HepG2 (cell line): ENCODE results near the gene GGA2. TPM values are rescaled to one million over a fixed set of nuclear protein-coding genes. Genes with fewer than 3 reads are reported as not detected.
A peak's percentile ranks its signal among the peaks of the same experiment; 100 is the strongest.

Experiments used
- ATF7-NPFF ChIP-seq: sonication (generic); formaldehyde crosslinking; IDR thresholded peaks from 2 replicates; pipeline ENCODE4 v1.8.1; 2023; ENCODE audit warnings: mild to moderate bottlenecking, low read depth, missing genetic modification reagents, moderate library complexity
- CHD2 ChIP-seq: IDR thresholded peaks from 2 replicates; pipeline ENCODE4 v1.6.1; 2011; ENCODE audit warnings: low read depth, low read length, improper control_type of control experiment
- ELF1 ChIP-seq: sonication (generic); formaldehyde crosslinking; IDR thresholded peaks from 2 replicates; pipeline ENCODE4 v1.4.0; 2020; ENCODE audit warnings: missing genetic modification reagents
- FOXC1 ChIP-seq: sonication (generic); formaldehyde crosslinking; IDR thresholded peaks from 2 replicates; pipeline ENCODE4 v1.8.0; 2022; ENCODE audit warnings: mild to moderate bottlenecking, missing genetic modification reagents, borderline replicate concordance
- FOXO4 ChIP-seq: sonication (generic); formaldehyde crosslinking; conservative IDR thresholded peaks from 2 replicates; pipeline ENCODE4 v1.8.1; 2023; ENCODE audit warnings: missing genetic modification reagents
- FOXP1 ChIP-seq, 2 experiments: fragments of 450-650 bp in 1 of 2; IDR thresholded peaks; 2 replicates each; pipeline ENCODE4 v1.6.1; 2017 to 2018; ENCODE audit warnings: antibody characterized with exemption in 1 of 2
- GATA4 ChIP-seq: sonication (generic); IDR thresholded peaks from 2 replicates; pipeline ENCODE4 v1.6.1; 2016; ENCODE audit warnings: antibody characterized with exemption, low read depth, borderline replicate concordance
- HMGA1 ChIP-seq: sonication (generic); formaldehyde crosslinking; conservative IDR thresholded peaks from 2 replicates; pipeline ENCODE4 v1.4.0; 2020; ENCODE audit warnings: missing genetic modification reagents
- JARID2 ChIP-seq: sonication (generic); formaldehyde crosslinking; IDR thresholded peaks from 2 replicates; pipeline ENCODE4 v1.8.1; 2023; ENCODE audit warnings: missing genetic modification reagents, inconsistent platforms; ENCODE audit not compliant: insufficient replicate concordance
- KAT8 ChIP-seq: IDR thresholded peaks from 2 replicates; pipeline ENCODE4 v1.6.1; 2016; ENCODE audit warnings: missing genetic modification reagents, missing compliant biosample characterization
- MAZ ChIP-seq, 2 experiments: sonication (generic) in 1 of 2; formaldehyde crosslinking in 1 of 2; IDR thresholded peaks; 2 replicates each; pipeline versions ENCODE4 v1.5.0 to v1.6.1; 2012 to 2020; ENCODE audit warnings: low read depth in 2 of 2, mild to moderate bottlenecking in 2 of 2, borderline replicate concordance in 1 of 2, improper control_type of control experiment in 1 of 2, low read length in 1 of 2, missing genetic modification reagents in 1 of 2, moderate library complexity in 1 of 2
- MIER3 ChIP-seq: IDR thresholded peaks from 2 replicates; pipeline ENCODE4 v1.6.1; 2016; ENCODE audit warnings: missing compliant biosample characterization, borderline replicate concordance
- PAWR ChIP-seq: sonication (generic); formaldehyde crosslinking; IDR thresholded peaks from 2 replicates; pipeline ENCODE4 v1.4.0; 2020; ENCODE audit warnings: missing genetic modification reagents, mild to moderate bottlenecking, borderline replicate concordance
- RBAK ChIP-seq: sonication (generic); formaldehyde crosslinking; IDR thresholded peaks from 2 replicates; pipeline ENCODE4 v1.5.1; 2020; ENCODE audit warnings: mild to moderate bottlenecking, missing genetic modification reagents
- RFX1 ChIP-seq: fragments of 450-650 bp; IDR thresholded peaks from 2 replicates; pipeline ENCODE4 v1.6.1; 2017
- SAP130 ChIP-seq: IDR thresholded peaks from 2 replicates; pipeline ENCODE4 v1.6.1; 2016; ENCODE audit warnings: low read depth
- SKI ChIP-seq: fragments of 450-650 bp; IDR thresholded peaks from one replicate; pipeline ENCODE4 v1.6.1; 2018; ENCODE audit warnings: mild to moderate bottlenecking; ENCODE audit not compliant: partially characterized antibody
- TARDBP ChIP-seq: sonication (generic); formaldehyde crosslinking; IDR thresholded peaks from 2 replicates; pipeline ENCODE4 v1.8.0; 2022; ENCODE audit warnings: mild to moderate bottlenecking, missing genetic modification reagents
- ZBTB38 ChIP-seq: sonication (generic); formaldehyde crosslinking; IDR thresholded peaks from 2 replicates; pipeline ENCODE4 v1.5.1; 2020; ENCODE audit warnings: mild to moderate bottlenecking, missing genetic modification reagents
- ZBTB7B ChIP-seq: sonication (generic); formaldehyde crosslinking; IDR thresholded peaks from 2 replicates; pipeline ENCODE4 v1.4.0; 2020; ENCODE audit warnings: missing genetic modification reagents
- ZEB1 ChIP-seq: IDR thresholded peaks from 2 replicates; pipeline ENCODE4 v1.6.1; 2012; ENCODE audit warnings: mild to moderate bottlenecking, low read depth, inconsistent platforms; ENCODE audit not compliant: insufficient replicate concordance
- ZFP1 ChIP-seq: IDR thresholded peaks from 2 replicates; pipeline ENCODE4 v1.6.1; 2016
- ZFP36L2 ChIP-seq: sonication (generic); formaldehyde crosslinking; IDR thresholded peaks from 2 replicates; pipeline ENCODE4 v1.4.0; 2020; ENCODE audit warnings: missing genetic modification reagents
- ZNF326 ChIP-seq: sonication (generic); formaldehyde crosslinking; IDR thresholded peaks from 2 replicates; pipeline ENCODE4 v1.4.0; 2020; ENCODE audit warnings: missing genetic modification reagents, borderline replicate concordance
- ZNF329 ChIP-seq: sonication (generic); formaldehyde crosslinking; IDR thresholded peaks from 2 replicates; pipeline ENCODE4 v1.9.0; 2021; ENCODE audit warnings: low read depth, mild to moderate bottlenecking, missing genetic modification reagents
- ZNF33B ChIP-seq: sonication (generic); formaldehyde crosslinking; IDR thresholded peaks from 2 replicates; pipeline ENCODE4 v1.5.1; 2020; ENCODE audit warnings: mild to moderate bottlenecking, missing genetic modification reagents
- ZNF501 ChIP-seq: sonication (generic); formaldehyde crosslinking; IDR thresholded peaks from 2 replicates; pipeline ENCODE4 v1.5.1; 2020; ENCODE audit warnings: mild to moderate bottlenecking, moderate library complexity, missing genetic modification reagents
- ZSCAN20 ChIP-seq: sonication (generic); formaldehyde crosslinking; IDR thresholded peaks from 2 replicates; pipeline ENCODE4 v1.4.0; 2020; ENCODE audit warnings: missing genetic modification reagents, mild to moderate bottlenecking, borderline replicate concordance
- ZSCAN30 ChIP-seq: sonication (generic); formaldehyde crosslinking; IDR thresholded peaks from 2 replicates; pipeline ENCODE4 v1.5.0; 2020; ENCODE audit warnings: mild to moderate bottlenecking, missing genetic modification reagents
- polyA plus RNA-seq, 8 experiments: library from polyadenylated mRNA; depleted of rRNA in 3 of 8; stranded (reverse) in 7 of 8; unstranded in 1 of 8; fragments of >200 nt; fragmentation: Illumina TruSeq in 4 of 8; extraction: Trizol in 4 of 8; gene quantifications; 2 replicates each; pipeline versions ENCODE4 v1.2.1 to v1.2.3, GENCODE V29; 2011 to 2016; ENCODE audit warnings: low read depth in 4 of 8, missing spikeins in 1 of 8, mixed read lengths in 1 of 8; ENCODE audit not compliant: insufficient read depth in 1 of 8
- total RNA-seq, 5 experiments: library from RNA; depleted of rRNA; stranded (reverse); fragments of >200 nt; fragmentation: Illumina TruSeq; extraction: Trizol; gene quantifications; 2 replicates each; pipeline ENCODE4 v1.2.3, GENCODE V29; 2016; ENCODE audit warnings: low read depth in 1 of 5
- TF ChIP-seq, protein P1 (sequence below): sonication (generic); formaldehyde crosslinking; IDR thresholded peaks from 2 replicates; pipeline ENCODE4 v1.5.0; 2020; ENCODE audit warnings: missing genetic modification reagents
- TF ChIP-seq, protein P2 (sequence below): sonication (generic); formaldehyde crosslinking; IDR thresholded peaks from 2 replicates; pipeline ENCODE4 v1.4.0; 2020; ENCODE audit warnings: mild to moderate bottlenecking, missing genetic modification reagents

GGA2 gene
- total and polyA plus RNA-seq, 2 of the 13 experiments (the other 11 are each of a cell fraction or from before 2014, with no cell fraction given), result 51.5 to 69.8 TPM

DNA sequence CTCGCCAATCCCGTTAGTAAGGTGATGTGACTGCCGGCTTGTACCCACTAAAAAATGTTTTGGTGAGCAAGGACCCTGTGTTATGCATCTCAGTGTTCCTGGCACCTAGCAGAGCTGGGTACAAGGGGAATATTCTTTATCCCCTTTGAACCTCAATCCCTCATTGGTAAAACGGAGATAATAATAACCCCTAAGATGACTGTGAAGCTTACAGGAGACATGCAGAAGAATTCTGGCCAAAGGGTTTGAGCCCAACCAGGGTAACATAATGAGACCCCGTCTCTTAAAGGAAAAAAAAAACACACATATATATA, 896 bp downstream of the GGA2 start (continued):
- no peak for TF ChIP-seq MAZ (IDR thresholded peaks at IDR 0.05; ENCODE audit: borderline replicate concordance, low read depth, low read length)
- TF ChIP-seq MAZ (CRISPR knock-in tag; IDR thresholded peaks at IDR 0.05; ENCODE audit: low read depth), result no peak
- TF ChIP-seq FOXC1 (CRISPR knock-in tag), result peak; percentile 59; the same call in 1 of the 2 replicates
- TF ChIP-seq FOXO4 (CRISPR knock-in tag), result no peak
- TF ChIP-seq ZSCAN30 (CRISPR knock-in tag), result no peak
- no peak for TF ChIP-seq ZBTB7B (CRISPR knock-in tag)
- TF ChIP-seq, protein P1, sequence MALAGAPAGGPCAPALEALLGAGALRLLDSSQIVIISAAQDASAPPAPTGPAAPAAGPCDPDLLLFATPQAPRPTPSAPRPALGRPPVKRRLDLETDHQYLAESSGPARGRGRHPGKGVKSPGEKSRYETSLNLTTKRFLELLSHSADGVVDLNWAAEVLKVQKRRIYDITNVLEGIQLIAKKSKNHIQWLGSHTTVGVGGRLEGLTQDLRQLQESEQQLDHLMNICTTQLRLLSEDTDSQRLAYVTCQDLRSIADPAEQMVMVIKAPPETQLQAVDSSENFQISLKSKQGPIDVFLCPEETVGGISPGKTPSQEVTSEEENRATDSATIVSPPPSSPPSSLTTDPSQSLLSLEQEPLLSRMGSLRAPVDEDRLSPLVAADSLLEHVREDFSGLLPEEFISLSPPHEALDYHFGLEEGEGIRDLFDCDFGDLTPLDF (CRISPR knock-in tag), result 0 out of 2 replicates have a peak, but pooled peaks have one; percentile 25
- TF ChIP-seq KAT8, result no peak; the same call in 1 of the 2 replicates
- no peak for TF ChIP-seq ZSCAN20 (CRISPR knock-in tag)
- no peak for TF ChIP-seq ZNF329 (CRISPR knock-in tag)
- TF ChIP-seq CHD2, result no peak
- no peak for TF ChIP-seq ZEB1
- peak; percentile 51; the same call in 1 of the 2 replicates for TF ChIP-seq SAP130 (CRISPR knock-in tag)
- no peak for TF ChIP-seq ELF1 (CRISPR knock-in tag)
- no peak for TF ChIP-seq MIER3 (CRISPR knock-in tag)
- TF ChIP-seq ZFP1 (CRISPR knock-in tag), result no peak
- no peak for TF ChIP-seq SKI
- TF ChIP-seq GATA4, result no peak
- no peak for TF ChIP-seq RBAK (CRISPR knock-in tag)
- no peak for TF ChIP-seq PAWR (CRISPR knock-in tag)
- no peak for TF ChIP-seq ZNF501 (CRISPR knock-in tag)
- TF ChIP-seq ZBTB38 (CRISPR knock-in tag), result no peak
- TF ChIP-seq ZNF33B (CRISPR knock-in tag), result no peak
- 0 out of 2 replicates have a peak, but pooled peaks have one; percentile 19 for TF ChIP-seq TARDBP (CRISPR knock-in tag)
- TF ChIP-seq JARID2 (CRISPR knock-in tag), result no peak
- TF ChIP-seq RFX1, result no peak
- TF ChIP-seq ZNF326 (CRISPR knock-in tag), result no peak
- TF ChIP-seq, protein P2, sequence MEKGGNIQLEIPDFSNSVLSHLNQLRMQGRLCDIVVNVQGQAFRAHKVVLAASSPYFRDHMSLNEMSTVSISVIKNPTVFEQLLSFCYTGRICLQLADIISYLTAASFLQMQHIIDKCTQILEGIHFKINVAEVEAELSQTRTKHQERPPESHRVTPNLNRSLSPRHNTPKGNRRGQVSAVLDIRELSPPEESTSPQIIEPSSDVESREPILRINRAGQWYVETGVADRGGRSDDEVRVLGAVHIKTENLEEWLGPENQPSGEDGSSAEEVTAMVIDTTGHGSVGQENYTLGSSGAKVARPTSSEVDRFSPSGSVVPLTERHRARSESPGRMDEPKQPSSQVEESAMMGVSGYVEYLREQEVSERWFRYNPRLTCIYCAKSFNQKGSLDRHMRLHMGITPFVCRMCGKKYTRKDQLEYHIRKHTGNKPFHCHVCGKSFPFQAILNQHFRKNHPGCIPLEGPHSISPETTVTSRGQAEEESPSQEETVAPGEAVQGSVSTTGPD, result no peak
- no peak for TF ChIP-seq ZFP36L2 (CRISPR knock-in tag)
- no peak for TF ChIP-seq FOXP1 (IDR thresholded peaks at IDR 0.05)
- TF ChIP-seq FOXP1 (CRISPR knock-in tag; IDR thresholded peaks at IDR 0.05), result no peak
- no peak for TF ChIP-seq ATF7-NPFF (CRISPR knock-in tag)
- no peak for TF ChIP-seq HMGA1 (CRISPR knock-in tag)
